Fibroblast of skin of left biceps (primary cell): Measurements from ENCODE around the gene RFWD3.
A peak's percentile ranks its signal among the peaks of the same experiment; 100 is the strongest.
"Not testable (repeated sequence)": the region's sequence is repeated elsewhere in the genome, so short reads cannot be mapped to it uniquely, and the experiment has no call there.

Source experiments
- DNase-seq, 2 experiments: peaks; one replicate each; pipeline ENCODE4 v3.0.0-alpha.2; 2013; ENCODE audit warnings: low read depth in 2 of 2

RFWD3 gene, protein sequence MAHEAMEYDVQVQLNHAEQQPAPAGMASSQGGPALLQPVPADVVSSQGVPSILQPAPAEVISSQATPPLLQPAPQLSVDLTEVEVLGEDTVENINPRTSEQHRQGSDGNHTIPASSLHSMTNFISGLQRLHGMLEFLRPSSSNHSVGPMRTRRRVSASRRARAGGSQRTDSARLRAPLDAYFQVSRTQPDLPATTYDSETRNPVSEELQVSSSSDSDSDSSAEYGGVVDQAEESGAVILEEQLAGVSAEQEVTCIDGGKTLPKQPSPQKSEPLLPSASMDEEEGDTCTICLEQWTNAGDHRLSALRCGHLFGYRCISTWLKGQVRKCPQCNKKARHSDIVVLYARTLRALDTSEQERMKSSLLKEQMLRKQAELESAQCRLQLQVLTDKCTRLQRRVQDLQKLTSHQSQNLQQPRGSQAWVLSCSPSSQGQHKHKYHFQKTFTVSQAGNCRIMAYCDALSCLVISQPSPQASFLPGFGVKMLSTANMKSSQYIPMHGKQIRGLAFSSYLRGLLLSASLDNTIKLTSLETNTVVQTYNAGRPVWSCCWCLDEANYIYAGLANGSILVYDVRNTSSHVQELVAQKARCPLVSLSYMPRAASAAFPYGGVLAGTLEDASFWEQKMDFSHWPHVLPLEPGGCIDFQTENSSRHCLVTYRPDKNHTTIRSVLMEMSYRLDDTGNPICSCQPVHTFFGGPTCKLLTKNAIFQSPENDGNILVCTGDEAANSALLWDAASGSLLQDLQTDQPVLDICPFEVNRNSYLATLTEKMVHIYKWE

DNA sequence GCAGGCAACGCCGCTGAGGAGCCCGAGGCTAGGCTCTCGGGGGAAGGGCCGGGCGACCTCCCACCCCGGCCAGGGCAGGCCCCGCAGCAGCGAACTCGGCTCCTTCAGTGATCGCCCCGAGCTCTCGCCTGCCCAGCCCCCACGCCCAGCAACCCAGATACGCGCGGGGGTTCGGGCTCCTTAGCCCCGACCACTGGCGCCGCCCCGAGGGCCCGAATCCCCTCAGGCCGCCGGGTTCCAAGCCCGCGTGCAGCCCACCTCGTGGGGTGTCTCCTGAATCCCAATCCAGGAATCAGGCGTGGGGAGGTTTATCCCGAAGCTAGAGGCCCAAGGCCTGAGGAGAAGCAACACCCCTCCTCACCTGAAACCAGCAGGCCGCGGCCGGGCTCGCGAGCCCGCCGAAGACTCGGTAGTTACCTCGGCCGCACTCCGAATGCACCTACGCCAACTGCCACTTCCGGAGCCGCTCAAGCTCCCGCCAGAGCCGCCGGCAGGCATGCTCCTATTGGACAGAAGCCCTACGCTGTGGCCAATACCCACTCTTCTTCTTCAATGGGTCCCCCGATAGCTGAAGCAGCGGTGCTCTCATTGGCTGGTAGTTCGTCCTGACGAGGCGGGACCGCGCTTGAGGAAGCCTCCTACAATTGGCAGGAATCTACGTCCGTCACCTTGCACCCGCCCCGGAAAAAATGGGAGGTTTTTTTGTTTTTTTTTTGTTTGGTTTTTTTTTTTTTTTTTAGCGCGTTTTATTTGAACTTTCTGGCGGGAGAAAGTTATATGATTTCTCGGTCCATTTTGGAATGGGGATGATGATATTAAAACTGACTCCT lies at the start of gene RFWD3:
Gene RFWD3, minus strand, starts transcription at position 453 of the 830 bp plus-strand sequence. CDS start 5,428 bp downstream, outside the sequence.
- DNase-seq, result peak; percentile 97

DNA sequence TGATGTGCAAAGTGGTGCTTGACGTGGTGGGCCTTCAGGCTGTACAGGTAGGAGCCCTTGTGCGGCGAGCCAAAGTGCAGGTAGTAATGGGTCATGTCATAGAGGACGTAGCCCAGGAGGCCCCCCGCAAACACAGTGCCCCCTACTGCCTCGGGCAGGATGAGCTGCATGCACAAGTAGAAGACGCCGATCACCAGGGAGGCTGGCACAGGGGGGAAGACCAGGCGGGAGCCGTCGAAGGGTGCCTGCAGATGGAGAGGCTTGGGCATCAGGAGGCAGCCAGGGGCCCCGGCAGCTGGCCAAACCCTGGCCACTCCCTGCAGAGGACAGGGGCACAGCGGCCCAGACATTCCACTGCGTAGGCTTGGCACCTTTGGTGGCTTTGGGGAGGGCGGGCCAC lies 49.7 kb upstream of the RFWD3 start:
- DNase-seq, result no peak

DNA sequence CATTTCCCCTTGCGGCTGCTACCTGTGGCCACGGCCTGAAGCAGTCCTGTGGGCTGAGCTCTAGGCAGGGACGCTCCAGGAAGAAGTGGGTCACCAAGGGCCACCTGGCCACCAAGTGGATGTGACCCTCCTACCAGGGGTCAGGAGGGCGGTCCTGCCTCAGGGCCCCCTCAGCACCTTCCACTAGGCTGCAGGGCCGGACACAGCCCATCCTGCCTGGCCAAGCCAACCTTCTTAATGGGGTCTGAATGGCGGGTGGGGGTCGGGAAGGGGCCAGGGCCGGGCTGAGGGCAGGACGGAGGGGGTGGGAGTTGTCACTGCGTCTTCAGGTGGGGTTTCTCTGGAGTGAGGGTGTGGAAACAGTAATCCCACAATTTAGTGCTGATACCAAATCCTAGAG lies 47.2 kb upstream of the RFWD3 start:
- DNase-seq, result no peak

DNA sequence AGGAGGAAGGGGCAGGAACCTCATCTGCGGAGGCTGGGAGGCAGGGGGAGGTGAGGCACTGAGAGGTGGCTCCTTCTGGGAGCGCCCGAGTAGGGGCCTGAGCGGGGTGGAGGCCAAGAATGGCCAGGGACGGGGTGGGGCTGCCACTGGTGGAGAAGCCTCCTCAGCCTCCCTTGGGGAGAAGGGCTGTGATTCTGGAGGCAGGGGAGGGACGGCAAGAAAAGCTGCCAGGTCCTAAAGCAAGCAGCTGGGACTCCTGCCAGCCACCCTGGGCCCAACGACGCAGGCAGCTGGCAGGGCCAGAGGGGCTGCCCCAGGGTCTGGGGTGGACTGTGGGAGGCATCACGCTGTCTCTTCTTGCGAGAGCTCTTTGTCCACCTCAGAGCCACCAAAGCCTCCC lies 46.6 kb upstream of the RFWD3 start:
- DNase-seq, result no peak

DNA sequence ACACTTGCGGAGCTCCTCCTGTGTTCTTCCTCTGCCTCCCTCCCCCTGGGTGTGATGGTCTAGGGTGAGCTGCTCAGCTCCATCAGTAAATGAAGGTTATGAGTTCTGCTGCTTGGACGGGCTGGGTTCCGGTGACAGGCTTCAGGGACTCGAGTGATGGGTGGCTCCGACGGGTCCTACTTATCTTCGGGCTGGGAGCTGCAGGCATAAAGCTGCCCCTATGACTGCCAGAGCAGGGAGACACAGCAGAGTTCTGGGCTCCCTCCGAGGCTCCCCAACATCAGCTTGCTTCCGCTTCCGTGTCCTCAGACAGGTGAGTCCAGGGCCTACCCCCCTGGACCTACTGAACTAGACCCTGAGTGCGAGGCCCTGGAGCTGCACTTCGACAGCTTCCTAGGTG lies 45.3 kb upstream of the RFWD3 start:
- no peak for DNase-seq

DNA sequence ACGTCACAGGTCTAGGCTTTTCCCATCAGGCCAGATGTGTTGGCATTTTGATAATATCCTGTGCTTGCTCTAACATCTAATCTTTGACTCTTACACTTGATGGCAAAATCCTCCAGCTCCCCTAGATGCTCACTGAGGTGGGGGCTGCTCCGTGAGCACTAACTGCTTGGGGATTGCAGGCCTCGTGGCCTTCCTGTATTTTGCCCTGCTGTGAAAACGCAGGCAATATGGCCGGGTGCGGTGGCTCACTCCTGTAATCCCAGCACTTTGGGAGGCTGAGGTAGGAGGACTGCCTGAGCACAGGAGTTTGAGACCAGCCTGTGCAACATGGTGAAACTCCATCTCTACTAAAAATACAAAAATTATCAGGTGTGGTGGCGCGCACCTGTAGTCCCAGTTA lies 43.7 kb upstream of the RFWD3 start:
- no peak for DNase-seq

DNA sequence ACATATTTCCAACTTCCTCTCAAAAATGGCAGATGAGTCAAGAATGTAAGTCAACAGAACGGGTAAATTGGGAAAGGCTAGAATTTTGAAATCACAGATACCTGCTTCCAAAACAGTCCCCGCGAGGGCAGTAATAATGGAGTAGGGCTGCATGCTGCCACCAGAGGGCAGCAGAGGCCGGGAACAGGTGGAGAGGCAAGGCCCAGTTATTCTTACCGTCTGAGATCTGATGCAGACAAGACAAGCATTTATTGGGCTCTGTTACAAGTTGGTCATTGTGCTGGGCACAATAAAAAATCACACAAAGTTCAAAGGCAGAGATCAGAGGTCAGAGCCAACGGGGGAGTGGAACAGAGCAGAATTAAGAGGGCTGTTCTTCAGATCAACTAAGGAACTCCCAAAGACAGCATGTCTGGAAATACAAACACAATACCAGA lies 42.8 kb upstream of the RFWD3 start:
- DNase-seq, result peak; percentile 19 to 25

DNA sequence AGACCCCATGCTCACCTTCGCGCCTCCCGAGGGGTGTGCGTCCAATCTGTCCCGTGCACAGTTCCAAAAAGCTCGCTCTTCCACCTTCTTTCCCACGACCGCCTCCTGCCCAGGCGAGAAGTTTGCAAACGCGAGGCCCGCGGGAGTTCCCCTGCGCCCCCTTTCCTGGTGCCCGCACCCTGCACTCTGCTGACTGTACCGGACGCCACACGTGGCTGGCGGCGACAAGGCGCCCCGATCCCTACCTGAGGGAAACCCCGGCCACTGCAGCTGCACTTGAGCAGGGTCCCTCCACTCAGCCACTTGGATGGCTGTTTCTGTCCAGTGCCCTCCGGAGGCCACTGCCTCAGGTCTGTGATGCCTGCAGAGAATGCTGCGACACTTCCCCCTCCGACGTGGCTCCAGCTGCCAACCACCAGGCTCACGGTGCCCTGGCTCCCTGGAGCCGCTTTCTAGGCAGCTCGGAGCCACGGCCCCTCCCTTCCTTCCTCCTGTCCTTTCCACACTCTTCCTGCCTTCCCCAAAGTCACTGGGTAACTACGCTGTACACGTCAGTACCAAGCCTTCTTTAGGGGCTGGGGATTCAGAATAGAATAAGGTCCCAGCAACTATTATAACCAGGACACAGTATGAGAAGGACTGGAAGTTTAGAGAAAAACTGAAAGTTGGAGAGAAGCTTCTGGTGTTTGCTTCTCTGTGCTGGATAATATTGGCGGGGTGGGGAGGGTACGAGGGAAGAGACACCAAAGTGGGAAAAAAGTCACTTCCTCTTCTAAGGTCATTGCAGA lies 34.0 kb upstream of the RFWD3 start, which contains the start of gene MLKL:
Gene MLKL, minus strand, starts transcription at position 425 of the 788 bp plus-strand sequence. CDS start 5,105 bp downstream, outside the sequence.
- peak in 1 of 2 experiments; percentile 1 for DNase-seq

DNA sequence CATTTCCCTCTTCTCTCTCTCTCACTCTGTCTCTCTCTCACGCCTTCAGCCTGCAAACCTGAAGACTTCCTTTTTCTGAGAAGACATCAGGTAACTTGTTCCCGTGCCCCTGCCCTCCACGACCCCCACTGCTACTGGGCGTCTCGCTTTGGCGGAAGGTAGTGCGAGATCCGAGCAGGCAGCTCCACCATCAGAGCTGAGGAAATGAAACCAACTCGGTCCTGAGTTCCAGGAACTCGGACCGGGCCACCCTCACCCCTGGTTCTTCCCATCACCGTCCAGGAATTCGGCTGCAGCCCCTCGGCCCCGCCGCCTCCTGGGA lies 33.4 kb upstream of the RFWD3 start:
- no peak for DNase-seq

DNA sequence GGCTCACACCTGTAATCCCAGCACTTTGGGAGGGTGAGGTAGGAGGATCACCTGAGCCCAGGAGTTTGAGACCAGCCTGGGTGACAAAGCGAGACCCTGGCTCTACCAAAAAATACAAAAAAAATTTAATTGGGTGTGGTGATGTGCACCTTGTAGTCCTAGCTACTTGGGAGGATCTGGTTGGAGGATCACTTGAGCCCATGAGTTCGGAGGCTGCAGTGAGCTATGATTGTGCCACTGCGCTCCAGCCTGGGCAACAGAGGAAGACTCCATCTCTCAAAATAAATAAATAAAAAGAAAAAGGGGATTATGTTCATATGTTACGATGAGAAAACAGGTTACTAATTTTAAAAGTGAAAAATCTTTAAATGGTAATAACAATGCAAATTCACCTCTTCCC lies 33.0 kb upstream of the RFWD3 start:
- no peak for DNase-seq

DNA sequence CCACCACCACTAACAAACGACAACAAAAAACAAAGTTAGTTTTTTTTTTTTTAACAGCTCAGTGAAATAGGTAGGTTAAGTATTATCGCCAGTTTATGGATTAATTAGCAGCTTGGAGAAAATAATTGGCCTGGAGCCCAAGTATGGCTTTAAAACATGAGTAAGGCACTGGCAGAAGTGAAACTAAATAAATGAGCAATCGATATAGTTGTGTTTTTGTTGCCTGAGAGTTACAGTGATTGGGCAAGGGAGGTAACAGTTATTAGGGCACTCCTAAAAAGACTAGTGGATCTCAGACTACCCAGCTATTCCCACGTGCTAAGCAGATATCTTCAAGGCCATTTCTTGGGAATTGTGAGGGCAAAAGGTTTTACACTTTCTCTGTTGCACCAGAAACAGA lies 31.5 kb upstream of the RFWD3 start:
- DNase-seq, result no peak

DNA sequence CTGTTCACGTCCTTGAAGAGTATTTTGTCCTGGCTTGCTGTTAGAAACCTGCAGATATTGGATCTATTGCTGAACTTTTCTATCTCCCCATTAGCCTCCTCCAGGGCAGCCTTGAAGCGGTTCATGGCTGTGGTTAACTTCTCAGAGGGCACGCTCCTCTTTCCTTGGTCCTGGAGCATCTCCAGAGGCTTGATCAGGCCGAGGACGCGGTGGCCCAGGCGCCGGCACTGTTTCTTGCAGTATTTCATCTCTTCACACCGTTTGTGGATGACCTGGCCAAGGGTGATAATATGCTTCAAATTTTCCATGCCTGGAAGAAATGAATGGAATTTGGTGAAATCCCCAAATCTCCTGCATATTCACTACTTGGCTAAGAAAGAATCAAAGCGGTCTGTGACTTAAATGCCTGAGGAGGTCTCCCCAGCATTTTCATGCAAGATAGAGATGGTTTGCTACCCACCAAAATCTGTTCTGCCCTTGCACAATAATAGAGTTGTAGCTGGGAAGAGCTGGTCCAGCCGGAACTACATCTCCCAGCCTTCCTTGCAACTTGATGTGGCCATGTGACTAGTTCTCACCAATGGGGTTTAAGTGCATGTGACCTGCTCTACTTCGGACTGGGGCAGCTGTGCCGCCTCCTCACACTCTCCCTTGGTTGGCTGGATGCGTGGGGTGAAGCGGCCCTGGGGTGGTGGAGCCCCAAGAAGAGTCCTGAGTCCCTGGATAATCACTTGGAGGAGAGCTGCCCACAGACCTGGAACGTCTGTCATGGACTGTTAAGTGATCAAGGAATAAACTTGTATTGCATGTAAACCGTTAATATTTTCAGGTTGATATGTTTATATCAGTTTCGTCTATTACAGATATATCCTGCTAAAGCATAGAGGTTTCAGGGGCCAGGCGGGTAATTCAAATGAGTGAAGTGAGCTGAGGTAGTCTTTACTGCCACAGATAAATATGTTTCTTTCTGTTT lies 29.1 kb upstream of the RFWD3 start:
- peak; percentile 50 to 64 for DNase-seq

DNA sequence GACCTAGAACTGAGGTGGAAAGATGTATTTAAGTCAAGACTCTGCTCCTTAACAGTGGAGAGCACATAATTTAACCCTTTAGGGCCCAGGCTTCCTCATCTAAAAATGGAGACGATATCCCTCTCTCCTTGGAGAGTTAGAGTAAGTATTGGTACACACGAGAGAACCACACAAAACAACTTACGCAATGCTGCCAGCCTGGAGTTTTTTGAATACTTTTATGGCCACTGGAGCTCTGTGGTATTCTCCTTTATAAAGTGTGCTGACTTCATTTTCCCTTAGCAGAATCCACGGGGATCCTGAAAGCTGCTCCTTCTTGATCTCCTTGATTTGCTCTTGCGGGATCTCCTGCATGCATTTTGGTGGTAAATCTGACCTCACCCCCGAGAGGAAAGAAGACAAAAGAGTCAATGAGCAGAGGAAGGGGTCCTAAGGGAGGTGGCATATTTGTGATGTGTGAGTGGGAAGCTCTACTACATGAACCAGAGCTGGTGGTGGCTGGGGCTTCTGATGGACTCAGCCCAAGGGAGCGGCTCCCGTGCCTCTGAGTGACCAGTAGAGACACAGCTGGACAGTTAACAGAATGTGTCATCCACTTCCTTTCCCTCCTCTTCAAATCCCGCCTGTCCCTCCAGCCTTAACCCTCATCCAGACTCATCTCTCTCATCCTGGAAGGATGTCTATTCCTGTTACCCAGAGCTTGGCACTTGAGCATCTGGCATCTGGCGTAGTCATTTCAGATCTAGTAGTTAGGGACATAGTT lies 24.6 kb upstream of the RFWD3 start:
- no peak for DNase-seq

DNA sequence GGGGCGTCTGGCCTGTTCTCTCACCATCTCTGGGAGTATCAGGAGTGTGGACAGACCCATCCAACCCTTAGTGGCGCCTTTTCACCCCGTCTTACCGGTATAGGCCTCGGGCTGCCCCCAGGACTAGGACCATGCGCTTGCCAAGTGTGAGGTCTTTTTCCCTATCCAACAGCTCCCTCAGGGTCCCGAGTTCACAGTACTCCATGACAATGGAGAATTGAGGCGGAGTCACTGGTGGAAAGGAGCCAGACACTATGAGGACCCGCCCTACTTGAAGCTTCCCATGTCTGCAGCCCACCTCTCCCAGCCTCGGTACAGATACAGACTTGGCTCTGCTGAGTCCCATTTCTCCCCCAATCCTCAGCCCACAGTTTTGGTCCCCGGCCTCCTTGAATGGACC lies 15.9 kb upstream of the RFWD3 start:
- DNase-seq, result no peak

DNA sequence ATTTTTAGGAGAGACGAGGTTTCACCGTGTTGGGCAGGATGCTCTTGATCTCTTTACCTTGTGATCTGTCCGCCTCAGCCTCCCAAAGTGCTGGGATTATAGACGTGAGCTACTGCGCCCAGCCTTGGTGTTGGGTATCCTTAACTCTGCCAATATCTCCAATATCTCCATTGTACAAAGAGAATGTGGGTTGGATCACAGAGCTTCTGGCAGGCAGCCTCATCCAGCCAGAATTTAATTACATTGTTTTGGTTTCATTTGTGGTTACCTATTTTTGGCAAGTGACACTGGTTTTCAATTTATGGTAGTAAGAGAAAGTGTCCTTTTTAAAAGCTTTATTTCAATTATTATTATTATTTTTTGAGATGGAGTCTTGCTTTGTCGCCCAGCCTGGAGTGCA lies 14.0 kb upstream of the RFWD3 start:
- DNase-seq, result no peak

DNA sequence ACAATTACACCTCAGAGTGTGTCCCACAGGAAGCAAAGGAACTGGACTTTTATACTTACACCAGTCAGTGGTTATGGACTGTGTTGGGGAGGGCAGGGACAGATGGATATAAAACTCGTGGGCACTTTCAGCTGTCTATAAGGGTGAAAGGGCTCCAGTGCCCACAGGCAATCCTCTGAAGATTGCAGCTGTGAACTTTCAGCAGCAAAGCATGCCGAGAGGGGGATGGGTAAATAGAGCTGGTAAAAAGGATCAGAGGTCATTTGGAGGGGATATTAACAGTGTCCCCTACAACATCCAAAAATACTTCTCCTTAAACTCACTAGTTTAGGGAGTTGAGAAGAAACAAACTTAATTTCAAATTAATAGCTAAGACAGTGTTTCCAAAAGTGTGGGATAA lies 13.3 kb upstream of the RFWD3 start:
- DNase-seq, result no peak

DNA sequence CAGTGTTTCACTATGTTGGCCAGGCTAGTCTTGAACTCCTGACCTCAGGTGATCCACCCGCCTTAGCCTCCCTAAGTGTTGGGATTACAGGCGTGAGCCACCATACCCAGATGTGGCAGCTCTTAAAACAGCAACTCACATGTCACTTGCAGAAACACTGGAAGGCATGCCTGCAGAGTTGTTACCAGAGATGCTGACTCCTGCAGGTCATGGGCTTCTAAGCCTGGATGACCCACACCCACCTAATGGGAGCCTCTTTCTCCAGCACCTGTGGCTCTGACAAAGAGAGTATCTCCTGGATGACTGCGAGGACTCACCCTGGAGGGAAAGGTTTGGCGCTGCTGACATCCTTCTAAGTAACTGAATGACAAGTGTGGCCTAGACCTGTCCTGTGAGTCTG lies 11.2 kb upstream of the RFWD3 start:
- DNase-seq, result no peak

DNA sequence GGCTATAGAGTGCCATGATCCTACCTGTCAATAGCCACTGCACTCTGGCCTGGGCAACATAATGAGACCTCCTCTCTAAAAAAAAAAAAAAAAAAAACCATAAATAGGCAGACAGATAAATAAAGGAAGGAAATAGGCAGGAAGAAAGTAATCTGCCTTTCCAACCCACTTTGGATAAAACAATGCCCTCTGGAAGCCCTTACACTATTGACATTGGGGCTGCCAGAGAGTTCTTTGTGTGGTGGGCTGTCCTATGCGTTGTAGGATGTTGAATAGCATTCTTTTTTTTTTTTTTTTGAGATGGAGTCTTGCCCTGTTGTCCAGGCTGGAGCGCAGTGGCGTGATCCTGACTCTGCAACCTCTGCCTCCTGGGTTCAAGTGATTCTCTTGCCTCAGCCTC lies 7.2 kb upstream of the RFWD3 start:
- no peak for DNase-seq

DNA sequence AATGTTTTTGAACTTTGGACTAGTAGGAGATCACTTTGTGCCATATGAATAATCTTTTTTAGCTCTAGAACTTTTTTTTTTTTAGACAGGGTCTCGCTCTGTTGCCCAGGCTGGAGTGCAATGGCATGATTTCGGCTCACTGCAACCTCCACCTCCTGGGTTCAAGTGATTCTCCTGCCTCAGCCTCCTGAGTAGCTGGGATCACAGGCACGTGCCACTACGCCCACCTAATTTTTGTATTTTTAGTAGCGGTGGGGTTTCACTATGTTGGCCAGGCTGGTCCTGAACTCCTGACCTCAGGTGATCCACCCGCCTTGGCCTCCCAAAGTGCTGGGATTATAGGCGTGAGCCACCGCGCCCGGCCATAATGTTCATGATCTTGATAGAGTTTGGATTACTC lies 2.2 kb upstream of the RFWD3 start:
- not testable (repeated sequence) for DNase-seq
